ENCODE results near the gene ALG6.
"Not testable (repeated sequence)": the region's sequence is repeated elsewhere in the genome, so short reads cannot be mapped to it uniquely, and the experiment has no call there.

The ALG6 gene

GRCh38 chr1:63328781-63329180 is 38.6 kb upstream of the ALG6 start:
- no peak for FAIRE-seq

GRCh38 chr1:63329621-63330330 is 37.7 kb upstream of the ALG6 start:
- FAIRE-seq, result no peak

GRCh38 chr1:63330331-63330916 is 37.0 kb upstream of the ALG6 start:
- FAIRE-seq, result no peak

GRCh38 chr1:63342402-63342801 is 25.0 kb upstream of the ALG6 start:
- FAIRE-seq, result no peak

- FAIRE-seq, result no peak
Measured at GRCh38 chr1:63343922-63344321, 23.5 kb upstream of the ALG6 start.

- FAIRE-seq, result no peak
Measured at GRCh38 chr1:63350320-63350719, 17.1 kb upstream of the ALG6 start.

GRCh38 chr1:63352736-63353135 is 14.7 kb upstream of the ALG6 start:
- no peak for FAIRE-seq

GRCh38 chr1:63356234-63356633 is 11.2 kb upstream of the ALG6 start:
- not testable (repeated sequence) for FAIRE-seq

- FAIRE-seq, result no peak
Measured at GRCh38 chr1:63359561-63359960, 7.9 kb upstream of the ALG6 start.

GRCh38 chr1:63362073-63362472 is 5.4 kb upstream of the ALG6 start:
- no peak for FAIRE-seq

GRCh38 chr1:63362578-63362977 is 4.8 kb upstream of the ALG6 start:
- FAIRE-seq, result no peak

GRCh38 chr1:63363014-63363413 is 4.4 kb upstream of the ALG6 start:
- no peak for FAIRE-seq

- no peak for FAIRE-seq
Measured at GRCh38 chr1:63366908-63367214, 566 bp upstream of the ALG6 start.

GRCh38 chr1:63368131-63368530 is 704 bp downstream of the ALG6 start:
- no peak for FAIRE-seq

- FAIRE-seq, result peak; percentile 86
Measured at GRCh38 chr1:63379583-63379982, 12.2 kb downstream of the ALG6 start.

GRCh38 chr1:63381741-63382140 is 14.3 kb downstream of the ALG6 start:
- no peak for FAIRE-seq

- FAIRE-seq, result no peak
Measured at GRCh38 chr1:63401945-63402344, 34.5 kb downstream of the ALG6 start.

- FAIRE-seq, result no peak
Measured at GRCh38 chr1:63403386-63403785, 36.0 kb downstream of the ALG6 start.

- FAIRE-seq, result no peak
Measured at GRCh38 chr1:63405021-63405420, 37.6 kb downstream of the ALG6 start.

GRCh38 chr1:63405987-63406386 is 38.6 kb downstream of the ALG6 start:
- peak; percentile 63 for FAIRE-seq

GRCh38 chr1:63407002-63407401 is 39.6 kb downstream of the ALG6 start:
- no peak for FAIRE-seq

- FAIRE-seq, result no peak
Measured at GRCh38 chr1:63408331-63408730, 40.9 kb downstream of the ALG6 start.

GRCh38 chr1:63411066-63411465 is 43.6 kb downstream of the ALG6 start:
- no peak for FAIRE-seq

GRCh38 chr1:63413394-63413793 is 46.0 kb downstream of the ALG6 start:
- FAIRE-seq, result no peak

- no peak for FAIRE-seq
Measured at GRCh38 chr1:63414691-63415365, 47.4 kb downstream of the ALG6 start.

All from A204.1 (cell line).